CD4-positive, alpha-beta T cell treated with Interleukin-6 for 4 hours (primary cell): ENCODE data around the gene DUS1L.
"Not testable (repeated sequence)": the region's sequence is repeated elsewhere in the genome, so short reads cannot be mapped to it uniquely, and the experiment has no call there.

Source experiments
- DNase-seq: peaks from one replicate; pipeline ENCODE4 v3.0.0-alpha.2; 2020; ENCODE audit warnings: mixed read lengths

DUS1L gene

GRCh38 chr17:82038796-82039409, 26.7 kb downstream of the DUS1L start:
- not testable (repeated sequence) for DNase-seq

- DNase-seq: no peak
These were observed 27.8 kb downstream of the DUS1L start for GRCh38 chr17:82037889-82038195.

GRCh38 chr17:82037092-82037888, 28.3 kb downstream of the DUS1L start, which contains the start of gene DCXR:
Gene DCXR (minus strand): TSS chr17:82037697. CDS start chr17:82037682, 15 bp downstream.
- DNase-seq: peak; percentile 98

- DNase-seq: no peak
These were observed 28.9 kb downstream of the DUS1L start for GRCh38 chr17:82036634-82037091.

- no peak for DNase-seq
These were observed 29.5 kb downstream of the DUS1L start for GRCh38 chr17:82035956-82036633.

GRCh38 chr17:82035488-82035887, 30.1 kb downstream of the DUS1L start:
- no peak for DNase-seq

GRCh38 chr17:82034371-82035011, 31.1 kb downstream of the DUS1L start:
- no peak for DNase-seq

GRCh38 chr17:82033359-82034085, 32.1 kb downstream of the DUS1L start:
- no peak for DNase-seq

- DNase-seq: peak; percentile 58
These were observed 33.5 kb downstream of the DUS1L start for GRCh38 chr17:82031885-82032627.

GRCh38 chr17:82031303-82031884, 34.2 kb downstream of the DUS1L start, which contains the start of gene RAC3:
Gene RAC3 (plus strand): TSS chr17:82031678. CDS start chr17:82031762, 84 bp downstream.
- no peak for DNase-seq

- DNase-seq: peak; percentile 88
These were observed 34.9 kb downstream of the DUS1L start for GRCh38 chr17:82030470-82031302.

- DNase-seq: no peak
These were observed 35.6 kb downstream of the DUS1L start for GRCh38 chr17:82029990-82030469.

GRCh38 chr17:82029391-82029790, 36.2 kb downstream of the DUS1L start:
- no peak for DNase-seq

- DNase-seq: no peak
These were observed 36.6 kb downstream of the DUS1L start for GRCh38 chr17:82028966-82029365.

- no peak for DNase-seq
These were observed 37.4 kb downstream of the DUS1L start for GRCh38 chr17:82028246-82028645.

- DNase-seq: no peak
These were observed 40.0 kb downstream of the DUS1L start for GRCh38 chr17:82025401-82026107.

GRCh38 chr17:82024859-82025258, 40.7 kb downstream of the DUS1L start:
- no peak for DNase-seq

- peak; percentile 14 for DNase-seq
These were observed 42.0 kb downstream of the DUS1L start for GRCh38 chr17:82023447-82024241.
